HepG2 (cell line): ENCODE measurements around the gene NISCH. TPM values are rescaled to one million over a fixed set of nuclear protein-coding genes. Genes with fewer than 3 reads are reported as not detected.

ENCODE experiments used
- ATAC-seq: fragments of 200-7000 bp; cut with Tn5 transposase; 3 replicates; pipeline ENCODE4 v1.9.1; 2020; ENCODE audit warnings: mild to moderate bottlenecking, moderate library complexity
- BruUV-seq: library from RNA; stranded (reverse); fragments of 400-500 nt; replicated peaks from 2 replicates; lab custom pipeline; 2021; lab: Mats Ljungman, UMichigan
- CTCF ChIA-PET: fragments of 300-600 bp; formaldehyde crosslinking; extraction: SDS; loops from one replicate; lab custom pipeline; 2021; ENCODE audit warnings: low total read pairs, inconsistent platforms, low intra/inter-chr PET ratio; lab: Yijun Ruan, JAX
- POLR2A ChIA-PET: fragments of 350-600 bp; sonication (Branson Sonifier 250); formaldehyde crosslinking; loops from one replicate; lab custom pipeline; 2020; ENCODE audit warnings: antibody characterized with exemption, inconsistent platforms; lab: Yijun Ruan, JAX
- DNase-seq: peaks from one replicate; pipeline ENCODE4 v3.0.0-alpha.2; 2015; ENCODE audit warnings: low spot score
- FAIRE-seq: peaks from 3 replicates; lab custom pipeline; 2011; peaks lifted over from hg19 to GRCh38; lab: Jason Lieb, UNC
- H2AFZ ChIP-seq: one replicate; pipeline ENCODE4 v1.6.1; 2011; ENCODE audit warnings: low read length, inconsistent platforms
- H3K27ac ChIP-seq: fragments of 300-600 bp; 3 replicates; pipeline ENCODE4 v1.8.0; 2011; ENCODE audit warnings: mixed run types, mild to moderate bottlenecking, mixed read lengths, low read length, inconsistent platforms; ENCODE audit not compliant: insufficient read depth; ENCODE audit errors: extremely low read length
- H3K27me3 ChIP-seq, 2 experiments: fragments of 200-600 bp in 1 of 2; 2 replicates in 1 of 2; 3 replicates in 1 of 2; pipeline versions ENCODE4 v1.6.0 to v1.8.0; 2011; ENCODE audit warnings: low read length in 2 of 2, mild to moderate bottlenecking in 2 of 2, moderate library complexity in 2 of 2, inconsistent platforms in 1 of 2; ENCODE audit not compliant: insufficient read depth in 2 of 2, control insufficient read depth in 1 of 2
- H3K36me3 ChIP-seq, 2 experiments: fragments of 200-600 bp in 1 of 2; replicated peaks in 1 of 2; 2 replicates in 1 of 2; 3 replicates in 1 of 2; pipeline versions ENCODE4 v1.5.1 to v1.8.0; 2011; ENCODE audit warnings: low read length in 2 of 2, inconsistent platforms in 1 of 2; ENCODE audit not compliant: insufficient read depth in 2 of 2, control insufficient read depth in 1 of 2
- H3K4me1 ChIP-seq: 2 replicates; pipeline ENCODE4 v1.5.1; 2012; ENCODE audit warnings: low read length, inconsistent platforms; ENCODE audit not compliant: insufficient read depth
- H3K4me2 ChIP-seq: 2 replicates; pipeline ENCODE4 v1.6.0; 2011; ENCODE audit warnings: low read depth, low read length, inconsistent platforms
- H3K4me3 ChIP-seq, 3 experiments: fragments of 200-600 bp in 1 of 3; sonication (generic), shearing (Covaris generic) in 1 of 3; replicated peaks in 1 of 3; 2 replicates each; pipeline ENCODE4 v1.5.1; 2011 to 2016; ENCODE audit warnings: low read length in 3 of 3, inconsistent platforms in 2 of 3, low read depth in 2 of 3, mild to moderate bottlenecking in 2 of 3, control low read depth in 1 of 3, mixed read lengths in 1 of 3; ENCODE audit not compliant: insufficient read depth in 1 of 3
- H3K79me2 ChIP-seq: one replicate; pipeline ENCODE4 v1.6.1; 2011; ENCODE audit warnings: low read length, inconsistent platforms; ENCODE audit not compliant: insufficient read depth
- H3K9ac ChIP-seq: 2 replicates; pipeline ENCODE4 v1.6.0; 2011; ENCODE audit warnings: mild to moderate bottlenecking, low read depth, low read length, inconsistent platforms; ENCODE audit not compliant: insufficient read depth
- H3K9me3 ChIP-seq: 2 replicates; pipeline ENCODE4 v1.5.1; 2012; ENCODE audit warnings: mild to moderate bottlenecking, low read length
- H4K20me1 ChIP-seq: 2 replicates; pipeline ENCODE4 v1.6.0; 2011; ENCODE audit warnings: inconsistent platforms, mild to moderate bottlenecking, low read length, moderate library complexity; ENCODE audit not compliant: insufficient read depth
- AGO2 ChIP-seq: fragments of 200-400 bp; formaldehyde crosslinking; optimal IDR thresholded peaks from 2 replicates; pipeline ENCODE3; 2017; ENCODE audit warnings: mild to moderate bottlenecking, low read depth, low read length, moderate library complexity
- ARID4A ChIP-seq: sonication (generic); formaldehyde crosslinking; IDR thresholded peaks from 2 replicates; pipeline ENCODE4 v1.5.0; 2020; ENCODE audit warnings: mild to moderate bottlenecking, missing genetic modification reagents, borderline replicate concordance
- MBD4 ChIP-seq: IDR thresholded peaks from 2 replicates; pipeline ENCODE4 v1.6.1; 2012; ENCODE audit warnings: low read length, inconsistent platforms, borderline replicate concordance
- MXD1 ChIP-seq: sonication (generic); formaldehyde crosslinking; IDR thresholded peaks from 2 replicates; pipeline ENCODE4 v1.4.0; 2020; ENCODE audit warnings: mild to moderate bottlenecking, missing genetic modification reagents
- MYPOP ChIP-seq: sonication (generic); formaldehyde crosslinking; IDR thresholded peaks from 2 replicates; pipeline ENCODE4 v1.8.1; 2023; ENCODE audit warnings: mild to moderate bottlenecking, moderate library complexity, missing genetic modification reagents
- ZBTB38 ChIP-seq: sonication (generic); formaldehyde crosslinking; IDR thresholded peaks from 2 replicates; pipeline ENCODE4 v1.5.1; 2020; ENCODE audit warnings: mild to moderate bottlenecking, missing genetic modification reagents
- ZNF639 ChIP-seq: conservative IDR thresholded peaks from 2 replicates; pipeline ENCODE4 v1.6.1; 2018; ENCODE audit warnings: missing genetic modification reagents
- ZNF788 ChIP-seq: sonication (generic); formaldehyde crosslinking; IDR thresholded peaks from 2 replicates; pipeline ENCODE4 v1.5.0; 2020; ENCODE audit warnings: mild to moderate bottlenecking, missing genetic modification reagents, borderline replicate concordance
- ZSCAN21 ChIP-seq: sonication (generic); formaldehyde crosslinking; IDR thresholded peaks from 2 replicates; pipeline ENCODE4 v1.8.0; 2022; ENCODE audit warnings: mild to moderate bottlenecking, missing genetic modification reagents, moderate library complexity, borderline replicate concordance
- WGBS: methylation state at CpG from one replicate; pipeline ENCODE4 v1.1.6; 2017; ENCODE audit warnings: low lambda C conversion rate; 5-methylcytosine and 5-hydroxymethylcytosine counted together
- in situ Hi-C: cut with HindIII; loops from 2 replicates; pipeline ENCODE4 v1.10.0; 2017; ENCODE audit warnings: low pct_unique_long_range_greater_than_20kb; ENCODE audit not compliant: extremely low pct_ligation_motif_present
- intact Hi-C: fragments of 100-400 bp; cut with micrococcal nuclease; formaldehyde crosslinking; loops from one replicate; pipeline ENCODE4 v1.10.0; 2022; ENCODE audit not compliant: unreplicated experiment
- polyA plus RNA-seq, 8 experiments: library from polyadenylated mRNA; depleted of rRNA in 3 of 8; stranded (reverse) in 7 of 8; unstranded in 1 of 8; fragments of >200 nt; fragmentation: Illumina TruSeq in 4 of 8; extraction: Trizol in 4 of 8; gene quantifications; 2 replicates each; pipeline versions ENCODE4 v1.2.1 to v1.2.3, GENCODE V29; 2011 to 2016; ENCODE audit warnings: low read depth in 4 of 8, missing spikeins in 1 of 8, mixed read lengths in 1 of 8; ENCODE audit not compliant: insufficient read depth in 1 of 8
- total RNA-seq, 5 experiments: library from RNA; depleted of rRNA; stranded (reverse); fragments of >200 nt; fragmentation: Illumina TruSeq; extraction: Trizol; gene quantifications; 2 replicates each; pipeline ENCODE4 v1.2.3, GENCODE V29; 2016; ENCODE audit warnings: low read depth in 1 of 5

The NISCH gene
- total and polyA plus RNA-seq, 2 of the 13 experiments (the other 11 are each of a cell fraction or from before 2014, with no cell fraction given), result 27.0 to 47.6 TPM

- Histone ChIP-seq H3K9ac (no peak overlapping the region), H3K36me3 (peaks cover 18 to 41% of the 10 kb centered on the region in 2 experiments), H3K9me3 (no peaks in the 10 kb centered on the region), H3K27ac (no peak overlapping the region), H3K4me2 (no peak overlapping the region), H2AFZ (no peak overlapping the region), H4K20me1 (no peaks in the 10 kb centered on the region; the same call in 1 of the 2 replicates), H3K79me2 (no peaks in the 10 kb centered on the region), H3K4me1 (peaks cover 11% of the 10 kb centered on the region; the same call in 1 of the 2 replicates), H3K4me3 (no peak overlapping the region), H3K27me3 (no peaks in the 10 kb centered on the region)
- no peak for ATAC-seq
- in situ Hi-C loops (no loop called here), intact Hi-C loops (no loop called here)
- no peak for DNase-seq
- 98% methylated on average over 44 of the region's 59 CpGs for WGBS
- no peak for FAIRE-seq
- TF ChIP-seq MXD1 (CRISPR knock-in tag) (no peak), AGO2 (peak; percentile 50), ZBTB38 (CRISPR knock-in tag) (0 out of 2 replicates have a peak, but pooled peaks have one; percentile 3)
- ChIA-PET CTCF (no interaction called here), POLR2A (no interaction called here)
- no TSS peak for BruUV-seq
Measured at GRCh38 chr3:52487788-52488691, 32.6 kb downstream of the NISCH start.

- in situ Hi-C loops (no loop called here), intact Hi-C loops (no loop called here)
- no peaks in the 10 kb centered on the region for H3K9me3 ChIP-seq
- H3K4me1 ChIP-seq, result peaks cover 4% of the 10 kb centered on the region; the same call in 1 of the 2 replicates
- no peak overlapping the region for H3K4me3 ChIP-seq
- FAIRE-seq (no peak), DNase-seq (no peak), ATAC-seq (no peak)
- H2AFZ ChIP-seq, result no peak overlapping the region
- H3K9ac ChIP-seq, result no peak overlapping the region
- no peaks in the 10 kb centered on the region for H3K27me3 ChIP-seq
- no CpG with 5 or more reads among the region's 3 CpGs for WGBS
- peaks cover 18 to 41% of the 10 kb centered on the region in 2 experiments for H3K36me3 ChIP-seq
- H3K79me2 ChIP-seq, result no peaks in the 10 kb centered on the region
- no peak overlapping the region for H3K27ac ChIP-seq
- BruUV-seq, result no TSS peak
- POLR2A ChIA-PET, result no interaction called here
- H3K4me2 ChIP-seq, result no peak overlapping the region
- CTCF ChIA-PET, result no interaction called here
- H4K20me1 ChIP-seq, result no peaks in the 10 kb centered on the region; the same call in 1 of the 2 replicates
- TF ChIP-seq ARID4A (CRISPR knock-in tag) (no peak), MYPOP (CRISPR knock-in tag) (no peak), ZNF788 (CRISPR knock-in tag) (no peak), MBD4 (no peak), ZNF639 (no peak), ZSCAN21 (CRISPR knock-in tag) (no peak)
Measured at GRCh38 chr3:52488746-52489145, 33.3 kb downstream of the NISCH start.
